ENCODE measurements around the gene APBB2.

Gene APBB2

DNA sequence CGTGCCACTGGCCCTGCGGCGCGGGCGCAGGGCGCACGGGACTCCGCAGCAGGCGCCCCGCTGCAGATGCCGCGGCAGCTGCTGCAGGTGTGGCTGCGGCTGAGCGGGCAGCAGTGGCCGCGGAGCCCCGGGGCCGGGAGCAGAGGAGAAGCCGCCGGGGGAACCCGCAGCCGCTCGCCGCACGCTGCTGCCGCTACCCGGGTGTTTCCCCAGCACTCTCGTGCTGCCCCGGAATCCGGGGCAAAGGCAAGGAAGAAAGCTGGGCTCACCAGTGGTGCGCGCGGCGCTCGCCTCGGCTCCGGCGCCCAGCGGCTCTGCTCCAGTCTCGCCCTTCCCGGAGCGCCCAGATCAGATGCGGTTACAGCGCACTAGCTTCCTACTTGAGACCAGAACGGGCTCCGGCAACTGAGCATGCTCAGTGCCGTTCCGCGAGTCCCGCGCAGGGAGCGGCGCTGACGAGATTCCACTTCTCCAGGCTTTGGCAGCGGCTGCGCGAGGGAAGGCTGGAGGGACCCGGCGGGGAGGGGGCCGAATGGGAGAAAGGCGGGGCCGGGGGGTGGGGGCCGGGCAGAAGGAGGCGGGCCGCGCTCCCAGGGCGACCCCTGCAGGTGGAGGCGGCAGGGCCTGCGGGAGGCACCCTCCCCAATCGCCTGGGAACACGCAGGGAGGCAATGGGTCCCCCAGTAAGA, at the start of gene APBB2:
Gene APBB2 (minus strand): TSS at position 407 of the 689 bp plus-strand sequence. CDS start 181,288 bp downstream, outside the sequence.
- DNase-seq (ENCODE audit: low spot score) = peak; percentile 96

DNA sequence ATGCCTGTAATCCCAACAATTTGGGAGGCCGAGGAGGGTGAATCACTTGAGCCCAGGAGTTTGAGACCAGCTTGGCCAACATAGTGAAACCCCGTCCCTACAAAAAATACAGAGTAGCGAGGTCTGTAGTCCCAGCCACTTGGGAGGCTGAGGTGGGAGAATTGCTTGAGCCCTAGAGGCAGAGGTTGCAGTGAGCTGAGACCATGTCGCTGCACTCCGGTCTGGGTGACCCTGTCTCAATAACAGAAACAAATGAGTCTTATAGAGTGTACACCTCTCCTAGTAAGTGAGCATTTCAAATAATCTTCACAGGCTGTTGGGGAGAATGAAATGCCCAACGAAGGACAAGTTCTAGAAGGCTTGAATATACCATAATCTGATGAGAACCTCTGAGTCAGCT, 47.9 kb upstream of the APBB2 start:
- DNase-seq (ENCODE audit: low spot score) = no peak

DNA sequence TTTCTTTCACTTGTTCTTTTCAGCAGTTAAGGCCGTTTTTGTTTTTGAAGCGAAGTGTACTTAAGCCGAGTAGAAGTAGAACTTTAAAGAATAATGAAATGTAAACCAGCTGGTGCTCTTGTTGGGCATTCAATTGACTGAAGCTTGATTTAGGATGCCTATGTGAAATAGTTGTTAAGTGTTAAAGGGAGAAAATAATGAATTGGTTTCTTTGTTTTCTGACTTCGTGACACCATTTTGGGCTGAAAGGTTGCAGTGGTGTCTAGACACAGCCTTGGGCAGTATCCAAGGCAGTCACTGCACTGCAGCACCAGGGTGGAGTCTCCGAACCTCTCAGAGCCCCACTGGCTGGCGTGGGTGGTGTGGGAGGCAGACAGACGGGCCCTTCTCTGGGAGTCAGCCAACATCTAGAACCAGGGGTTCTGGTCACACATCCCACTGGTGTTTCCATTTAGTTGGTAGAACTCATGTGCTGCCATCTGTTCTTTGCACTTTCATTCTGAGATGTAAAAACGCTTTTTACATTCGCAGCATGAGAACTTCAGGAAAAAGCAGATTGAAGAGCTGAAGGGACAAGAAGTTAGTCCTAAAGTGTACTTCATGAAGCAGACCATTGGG, 45.9 kb upstream of the APBB2 start:
- DNase-seq (ENCODE audit: low spot score) = no peak

DNA sequence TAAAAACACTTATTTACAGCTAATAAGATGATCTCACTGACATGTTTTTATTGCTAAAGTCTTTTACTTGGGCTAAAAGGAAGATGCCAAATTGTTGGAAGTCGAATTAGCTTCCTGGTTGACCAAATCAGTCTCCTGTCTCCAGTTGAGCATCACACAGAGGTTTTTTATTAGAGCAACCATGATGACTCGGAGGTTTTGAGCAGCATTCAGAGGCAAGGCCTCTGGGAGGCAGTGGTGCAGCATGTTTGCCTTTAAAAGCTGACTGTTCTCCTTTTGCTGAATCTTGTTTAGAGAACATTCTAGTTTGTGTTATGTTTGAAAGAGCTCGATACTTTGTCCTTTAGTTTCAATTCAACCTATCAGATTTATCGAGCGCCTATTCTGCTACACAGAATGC, 44.4 kb upstream of the APBB2 start:
- peak; percentile 82 for DNase-seq (ENCODE audit: low spot score)

DNA sequence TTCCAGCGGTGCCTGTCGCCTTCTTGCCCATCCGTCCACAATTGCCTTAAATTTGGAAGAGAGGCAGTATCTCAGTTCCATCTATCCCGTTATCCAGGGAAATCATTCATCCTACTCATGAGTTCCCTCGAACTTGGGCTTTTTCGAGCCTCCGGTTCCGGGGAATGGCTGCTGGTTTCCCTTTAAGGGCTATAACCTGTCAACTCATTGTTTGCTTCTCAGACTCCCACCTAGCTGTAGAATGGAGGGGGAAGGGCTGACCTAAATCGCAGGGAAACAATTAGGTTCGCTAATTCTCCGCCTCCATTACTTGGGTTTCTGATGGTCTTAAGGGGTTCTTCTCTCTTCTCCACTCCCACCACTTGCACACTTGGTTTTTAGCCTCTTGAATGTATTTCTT, 43.6 kb upstream of the APBB2 start:
- peak; percentile 10 for DNase-seq (ENCODE audit: low spot score)

DNA sequence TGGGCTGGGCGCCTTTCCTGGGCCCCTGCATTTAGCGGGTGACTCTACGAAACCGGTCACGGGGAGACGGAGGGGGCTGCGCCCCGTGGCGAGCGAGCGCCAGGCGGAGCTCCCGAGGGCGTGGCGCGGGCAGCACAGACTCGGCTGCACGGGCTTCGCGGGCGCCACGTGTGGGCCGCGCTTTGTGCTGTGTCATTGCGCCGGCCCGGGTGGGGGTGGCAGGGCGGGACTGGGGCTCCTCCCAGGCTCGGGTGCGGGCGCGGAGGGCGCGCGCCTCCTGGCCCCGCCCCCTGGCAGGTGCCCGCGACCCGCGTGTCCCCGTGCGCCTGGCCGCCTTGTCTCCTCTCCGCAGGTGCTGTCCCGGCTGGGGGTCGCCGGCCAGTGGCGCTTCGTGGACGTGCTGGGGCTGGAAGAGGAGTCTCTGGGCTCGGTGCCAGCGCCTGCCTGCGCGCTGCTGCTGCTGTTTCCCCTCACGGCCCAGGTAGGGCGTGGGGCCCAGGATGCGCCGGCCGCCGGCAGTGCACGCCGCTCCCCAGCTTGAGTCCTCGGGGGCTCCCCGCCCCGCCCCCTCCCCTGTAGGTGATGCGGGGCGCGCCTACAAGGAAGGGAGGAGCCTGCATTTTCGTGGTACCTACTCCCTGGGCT, 43.0 kb upstream of the APBB2 start:
- peak; percentile 53 for DNase-seq (ENCODE audit: low spot score)

DNA sequence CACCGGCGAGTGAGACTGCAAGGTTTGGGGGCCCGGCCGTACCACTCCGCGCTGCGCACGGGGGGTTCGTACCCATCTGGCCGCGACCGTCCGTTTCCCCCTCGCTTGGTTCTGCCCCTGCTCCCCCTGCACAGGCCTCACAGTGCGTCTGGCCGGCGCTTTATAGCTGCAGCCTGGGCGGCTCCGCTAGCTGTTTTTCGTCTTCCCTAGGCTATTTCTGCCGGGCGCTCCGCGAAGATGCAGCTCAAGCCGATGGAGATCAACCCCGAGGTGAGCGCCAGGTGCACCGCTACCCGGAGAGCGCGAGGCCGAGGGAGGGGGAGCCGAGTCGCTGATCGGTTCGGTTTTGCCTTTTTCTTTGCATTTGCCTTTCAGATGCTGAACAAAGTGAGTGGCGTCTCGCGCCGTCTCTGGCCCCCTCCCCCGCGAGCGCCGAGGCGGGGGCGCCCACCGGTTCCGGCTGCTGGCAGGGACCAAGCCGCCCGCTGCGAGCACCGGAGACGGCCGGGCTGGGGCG, 42.5 kb upstream of the APBB2 start, which contains the start of gene UCHL1:
Gene UCHL1 (plus strand): TSS at position 189 of the 517 bp plus-strand sequence. CDS start 49 bp downstream, at position 238.
- DNase-seq (ENCODE audit: low spot score) = peak; percentile 88

DNA sequence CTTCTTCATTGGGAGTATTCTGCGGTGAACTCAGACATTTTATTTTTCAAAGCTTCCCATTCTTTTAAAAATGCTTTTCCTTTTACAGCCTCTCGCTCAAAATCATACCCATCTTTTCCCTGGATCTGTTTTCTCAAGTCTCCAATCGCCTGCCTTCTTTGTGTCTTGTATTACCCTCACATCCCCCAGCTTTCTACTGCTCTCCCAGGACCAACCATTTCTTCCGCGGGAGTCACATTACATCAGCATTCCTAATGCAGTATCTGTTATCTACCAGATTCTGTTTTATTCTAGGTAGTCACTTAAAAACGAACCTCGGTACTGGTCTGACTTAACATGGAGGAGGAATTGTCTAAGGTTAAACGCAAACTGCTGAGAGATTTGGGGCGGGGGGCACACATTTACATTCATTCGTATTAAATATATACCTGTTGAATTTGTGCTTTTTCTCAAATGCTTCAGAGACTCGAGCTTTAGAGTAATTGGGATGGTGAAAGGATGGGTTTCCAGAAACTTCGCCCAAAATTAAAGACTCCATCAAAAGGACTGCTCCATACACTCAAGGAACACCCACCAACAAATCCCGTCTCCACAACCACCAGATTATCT, 41.9 kb upstream of the APBB2 start:
- DNase-seq (ENCODE audit: low spot score) = peak; percentile 33

DNA sequence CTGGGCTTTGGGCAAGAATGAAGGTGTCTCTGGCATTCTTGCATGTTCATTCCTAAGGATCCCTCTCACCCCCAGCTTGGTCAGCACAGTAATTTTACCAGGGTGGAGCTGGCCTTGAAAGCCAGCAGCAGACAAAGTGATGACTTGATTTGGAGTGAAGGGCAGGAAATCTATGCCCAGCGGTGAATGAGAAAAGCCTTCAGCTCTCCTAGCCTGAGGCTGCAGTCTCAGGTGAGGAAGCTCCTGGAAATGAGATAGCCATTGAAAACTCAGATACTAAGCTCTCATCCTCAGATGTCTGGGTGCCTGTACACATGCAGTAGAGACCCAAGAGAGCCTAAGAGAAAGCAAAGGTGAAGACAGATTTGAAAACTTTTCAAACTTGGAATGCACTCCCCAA, 31.6 kb upstream of the APBB2 start:
- no peak for DNase-seq (ENCODE audit: low spot score)

DNA sequence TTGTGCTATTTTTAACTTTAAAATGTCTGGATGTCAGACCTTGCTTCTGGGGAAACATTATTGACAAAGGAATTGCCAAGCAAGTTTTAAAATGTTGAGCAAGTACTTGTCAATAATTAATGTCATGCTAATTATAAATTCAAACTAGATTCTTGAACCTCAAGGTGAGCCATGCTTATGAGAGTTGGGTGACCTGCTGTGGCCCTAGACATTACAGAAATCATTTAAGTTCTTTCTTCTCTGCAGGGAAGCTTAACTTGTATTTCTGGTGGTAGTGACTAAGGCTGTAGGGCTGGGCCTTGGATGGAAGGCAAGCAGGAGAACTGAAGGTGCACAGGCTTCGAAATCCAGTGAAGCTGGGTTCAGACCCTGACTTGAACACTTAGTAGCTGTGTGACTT, 27.6 kb upstream of the APBB2 start:
- DNase-seq (ENCODE audit: low spot score) = no peak

DNA sequence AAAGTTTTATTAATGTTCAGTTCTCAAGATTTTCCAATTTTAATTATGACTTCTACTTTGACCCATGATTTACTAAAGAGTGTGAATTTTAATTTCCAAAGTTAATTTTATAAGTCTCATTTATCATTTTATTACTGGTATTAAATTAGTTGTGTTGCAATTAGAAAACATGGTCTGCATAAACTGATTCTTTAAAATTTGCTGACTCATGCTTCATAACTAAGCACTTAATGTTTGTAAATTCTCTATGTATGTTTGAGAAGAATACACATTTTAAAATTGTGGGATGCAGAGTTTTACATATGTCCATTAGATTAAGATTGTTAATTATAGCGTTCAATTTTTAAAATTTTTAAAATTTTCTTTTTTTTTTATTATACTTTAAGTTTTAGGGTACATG, 22.2 kb upstream of the APBB2 start:
- DNase-seq (ENCODE audit: low spot score) = no peak

DNA sequence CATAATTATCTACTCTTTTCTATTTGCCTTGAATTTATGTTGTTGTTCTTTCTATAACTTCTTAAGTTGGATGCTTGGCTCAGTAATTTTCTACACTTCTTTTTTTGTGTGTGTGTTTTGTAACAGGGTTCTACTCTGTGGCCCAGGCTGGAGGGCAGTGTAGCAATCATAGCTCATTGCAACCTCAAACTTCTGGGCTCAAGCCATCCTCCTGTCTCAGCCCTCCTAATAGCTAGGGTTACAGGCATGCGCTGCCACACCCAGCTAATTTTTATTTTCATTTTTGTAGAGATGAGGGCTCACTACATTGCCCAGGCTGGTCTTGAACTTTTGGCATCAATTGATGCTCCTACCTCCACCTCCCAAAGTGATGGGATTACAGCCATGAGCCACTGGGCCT, 21.7 kb upstream of the APBB2 start:
- DNase-seq (ENCODE audit: low spot score) = no peak

DNA sequence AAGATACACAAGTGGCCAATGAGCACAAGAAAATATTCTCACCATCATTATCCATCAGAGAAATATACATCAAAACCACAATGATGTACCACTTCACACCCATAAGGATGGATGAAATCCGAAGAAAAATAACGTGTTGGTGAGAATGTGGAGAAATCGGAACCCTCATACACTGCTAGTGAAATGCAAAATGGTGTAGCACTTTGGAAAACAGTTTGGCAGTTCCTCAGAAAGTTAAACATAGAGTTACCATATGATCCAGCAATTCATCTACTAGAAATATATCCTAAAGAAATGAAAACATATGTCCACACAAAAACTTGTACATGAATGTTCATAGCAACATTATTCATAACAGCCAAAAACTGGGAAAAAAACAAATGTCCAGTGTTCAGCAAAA, 18.5 kb upstream of the APBB2 start:
- no peak for DNase-seq (ENCODE audit: low spot score)

DNA sequence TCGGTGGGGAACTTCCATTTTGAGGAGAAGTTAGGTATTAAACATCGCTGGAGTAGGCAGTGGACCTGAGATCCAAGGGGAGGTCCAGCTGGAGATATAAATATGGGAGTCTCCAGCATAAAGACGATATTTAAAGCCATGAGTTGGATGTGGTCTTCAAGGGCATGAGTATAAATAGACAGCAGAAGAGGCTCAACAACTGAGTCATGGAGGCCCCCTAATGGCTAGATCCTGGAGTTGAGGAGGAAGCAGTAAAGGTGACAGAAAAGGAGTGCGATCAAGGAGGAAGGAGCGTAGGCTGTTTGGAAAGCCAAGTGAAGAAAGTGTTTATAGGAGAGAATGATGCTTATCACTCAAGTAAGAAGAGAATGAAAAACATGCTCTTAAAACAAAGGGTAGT, 18.1 kb upstream of the APBB2 start:
- DNase-seq (ENCODE audit: low spot score) = no peak

DNA sequence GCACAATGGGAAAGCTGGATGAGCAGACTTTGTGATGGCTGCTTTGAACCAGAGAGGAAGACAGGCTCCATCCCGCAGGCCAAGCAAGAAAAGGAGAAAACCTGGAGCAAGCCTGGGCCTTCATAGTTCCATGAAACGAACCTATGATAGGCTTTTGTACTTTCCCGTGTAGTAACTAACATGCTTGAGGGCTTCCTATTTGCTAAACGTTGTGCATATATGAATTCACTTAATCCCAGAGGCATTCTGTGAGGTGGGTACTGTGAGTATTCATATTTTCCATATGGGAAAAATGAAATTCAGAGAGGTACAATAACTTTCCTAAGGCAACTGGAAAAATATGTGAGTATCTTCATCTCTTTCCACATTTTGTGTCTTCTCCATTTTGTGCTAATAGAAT, 13.6 kb upstream of the APBB2 start:
- DNase-seq (ENCODE audit: low spot score) = no peak

DNA sequence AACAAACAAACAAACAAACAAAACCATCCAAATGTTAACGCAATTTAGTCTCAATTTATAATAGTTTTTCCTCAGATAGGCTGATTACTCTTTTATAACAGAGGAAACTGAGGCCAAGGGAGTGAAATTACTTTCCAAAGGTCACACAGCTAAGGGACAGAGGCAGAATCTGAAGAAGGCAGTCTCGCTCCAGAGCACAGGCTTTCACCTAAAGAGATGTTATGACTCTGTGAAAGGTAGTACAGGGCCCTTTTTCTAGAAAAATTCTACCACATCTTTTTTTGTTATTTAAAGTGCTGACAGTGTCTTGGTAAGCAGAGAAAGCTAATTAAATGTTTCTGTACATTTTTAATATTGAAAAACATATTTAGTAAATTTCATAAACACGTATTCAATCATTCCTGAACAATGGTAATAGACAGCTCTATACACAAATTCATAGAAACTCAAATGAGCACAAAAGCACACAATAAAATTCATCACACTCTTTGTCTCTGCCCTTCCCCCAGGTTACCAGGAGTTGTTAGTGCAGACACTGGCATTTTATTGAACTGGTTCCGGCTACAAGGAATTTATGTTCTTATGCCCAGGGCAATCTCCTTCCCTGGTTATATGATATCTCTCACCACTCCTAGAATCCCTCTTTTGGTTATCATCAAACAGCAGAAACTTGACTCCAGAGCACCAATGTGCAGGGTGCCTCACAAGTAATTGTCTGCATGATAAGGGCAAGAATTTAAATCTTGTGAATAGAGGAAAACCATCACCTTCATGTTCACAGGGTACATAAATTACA, 7.7 kb upstream of the APBB2 start:
- DNase-seq (ENCODE audit: low spot score) = no peak

DNA sequence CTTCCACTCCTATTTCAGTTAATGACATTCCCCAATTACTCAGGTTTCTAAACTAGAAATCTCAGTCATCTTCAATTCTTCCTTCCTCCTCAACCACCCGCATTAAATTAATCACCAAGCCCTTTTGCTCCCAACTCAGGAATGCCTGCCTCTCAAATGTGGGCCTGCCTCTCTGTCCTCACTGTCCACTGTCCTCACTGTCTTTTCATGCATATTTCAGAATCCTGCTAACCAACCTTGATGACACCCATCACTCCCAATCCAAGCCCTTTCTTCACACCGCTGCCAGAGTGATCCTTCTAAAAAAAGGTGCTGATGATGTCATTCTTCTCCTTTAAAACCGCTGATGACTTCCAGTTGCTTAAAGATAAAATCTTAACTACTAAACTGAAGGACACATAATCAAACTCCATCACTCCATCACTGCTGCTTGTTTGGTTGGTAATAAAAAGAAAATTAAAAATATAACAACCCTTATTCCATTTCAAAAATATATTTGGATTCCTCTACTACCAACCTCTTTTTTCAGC, 5.1 kb upstream of the APBB2 start:
- no peak for DNase-seq (ENCODE audit: low spot score)

DNA sequence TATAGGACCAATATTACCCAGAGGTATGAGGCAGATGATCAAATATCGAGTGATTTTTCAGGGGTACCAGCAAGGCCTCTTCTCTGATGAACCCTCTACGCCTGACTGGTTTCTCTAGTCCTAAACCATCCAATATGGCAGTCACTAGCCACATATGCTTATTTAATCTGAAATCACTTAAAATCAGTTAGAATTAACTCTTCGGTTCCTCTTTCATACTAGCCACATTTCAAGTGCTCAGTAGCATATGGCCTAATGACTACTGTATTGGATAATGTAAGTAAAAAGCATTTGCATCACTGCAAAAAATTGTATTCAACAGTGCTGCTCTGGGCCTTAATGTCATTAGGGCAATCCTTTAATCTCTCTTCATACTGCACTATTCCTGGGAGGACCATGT, 4.4 kb upstream of the APBB2 start:
- DNase-seq (ENCODE audit: low spot score) = no peak

DNA sequence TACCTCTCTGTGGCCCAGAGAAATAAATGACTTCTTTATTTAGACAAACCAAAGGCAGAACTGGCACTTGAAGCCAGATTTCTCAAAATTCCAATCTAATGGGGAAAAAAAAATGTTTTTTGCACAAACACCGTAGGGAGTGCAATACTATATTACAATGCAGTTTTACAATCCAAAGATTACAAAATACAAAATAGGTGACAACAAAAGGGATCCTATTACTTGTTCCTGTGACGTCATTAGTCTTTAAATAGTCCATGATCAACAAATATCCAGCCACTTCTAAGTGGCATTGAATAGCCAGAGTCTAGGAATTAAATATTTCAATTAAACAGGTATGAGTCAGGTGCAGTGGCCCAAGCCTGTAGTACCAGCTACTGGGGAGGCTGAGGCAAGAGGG, 3.0 kb upstream of the APBB2 start:
- no peak for DNase-seq (ENCODE audit: low spot score)

DNA sequence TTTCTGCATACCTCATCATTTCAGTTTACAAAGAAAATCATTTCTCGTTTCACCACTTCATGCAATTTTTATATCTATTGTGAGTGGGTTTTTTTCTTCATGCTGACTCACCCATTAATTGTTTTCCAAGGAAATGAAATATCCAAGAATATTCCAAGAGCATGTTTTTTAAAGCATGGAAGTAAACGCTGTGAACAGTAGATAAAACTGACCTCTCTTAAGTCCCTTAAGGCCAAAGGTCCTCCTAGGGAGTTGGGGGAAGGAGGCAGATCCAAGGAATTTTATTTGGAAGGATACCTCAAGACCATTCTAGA, 2.6 kb upstream of the APBB2 start:
- DNase-seq (ENCODE audit: low spot score) = no peak

DNA sequence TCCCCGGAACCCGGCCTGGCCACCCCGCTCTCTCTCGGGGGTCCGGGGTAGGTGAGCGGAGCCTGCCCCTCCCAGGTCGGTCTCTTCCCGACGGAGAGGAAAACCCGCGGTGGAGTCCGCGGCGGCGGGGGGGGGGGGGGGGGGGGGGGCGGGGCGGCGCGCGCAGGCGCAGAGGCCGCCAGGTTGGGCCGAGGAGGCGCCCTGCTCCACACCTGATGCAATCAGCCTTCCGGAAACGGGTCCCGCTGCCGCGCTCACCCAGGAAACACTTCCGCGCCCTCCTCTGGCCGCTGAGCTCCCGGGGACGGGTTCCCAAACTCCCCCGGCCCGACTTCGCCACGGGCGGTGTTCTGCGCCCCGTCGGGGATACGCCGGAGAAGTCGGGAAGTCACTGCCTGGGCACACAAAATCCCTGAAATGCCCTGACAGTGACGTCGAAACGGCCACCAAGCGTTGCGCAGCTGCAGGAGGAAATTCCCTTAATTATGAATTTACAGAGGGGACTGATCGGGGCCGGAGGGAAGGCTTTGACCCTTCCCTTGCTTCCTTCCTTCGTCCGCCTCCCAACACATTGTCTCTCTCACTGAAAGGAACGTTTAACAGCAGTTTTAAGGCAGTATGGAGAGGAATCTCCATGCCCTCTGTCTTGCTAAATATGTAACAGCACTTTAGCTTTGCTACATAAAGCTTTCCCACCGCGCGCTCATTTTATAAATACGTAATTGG, 2.1 kb upstream of the APBB2 start:
- peak; percentile 62 for DNase-seq (ENCODE audit: low spot score)

Data from putamen (tissue), 1 donor.